Activated naive CD4-positive, alpha-beta T cell treated with anti-CD3 and anti-CD28 coated beads for 36 hours (primary cell): ENCODE data around the gene NEURL4. TPM values are rescaled to one million over a fixed set of nuclear protein-coding genes. Genes with fewer than 3 reads are reported as not detected.

Experiments used
- CTCF ChIA-PET: fragments of 350-600 bp; sonication (Branson Sonifier 250); formaldehyde crosslinking; loops from one replicate; lab custom pipeline; 2021; ENCODE audit warnings: antibody characterized with exemption; lab: Charles Lee
- DNase-seq: peaks from one replicate; pipeline ENCODE4 v3.0.0-alpha.2; 2020
- H3K27ac Mint-ChIP-seq: one replicate; pipeline ENCODE4 v1.8.0; 2021; ENCODE audit warnings: mild to moderate bottlenecking, mixed read lengths
- H3K27me3 Mint-ChIP-seq: one replicate; pipeline ENCODE4 v1.8.0; 2021; ENCODE audit warnings: low read depth, mixed read lengths
- H3K36me3 Mint-ChIP-seq: one replicate; pipeline ENCODE4 v1.8.0; 2021; ENCODE audit warnings: low read depth, mixed read lengths
- H3K4me1 Mint-ChIP-seq: one replicate; pipeline ENCODE4 v1.8.0; 2021; ENCODE audit warnings: low read depth, mixed read lengths
- H3K4me3 Mint-ChIP-seq: one replicate; pipeline ENCODE4 v1.8.0; 2021; ENCODE audit warnings: mild to moderate bottlenecking, moderate library complexity, mixed read lengths
- H3K9me3 Mint-ChIP-seq: one replicate; pipeline ENCODE4 v1.8.0; 2021; ENCODE audit warnings: mixed read lengths
- intact Hi-C: fragments of 100-400 bp; cut with micrococcal nuclease; formaldehyde crosslinking; loops from one replicate; pipeline ENCODE4 v1.15.1; 2023
- total RNA-seq, 2 experiments: library from RNA; stranded (reverse); gene quantifications; one replicate each; pipeline ENCODE4 v1.2.3, GENCODE V29; 2021

NEURL4 gene
- total RNA-seq, 2 experiments from 2014 or later = 21.9 to 22.5 TPM

GRCh38 chr17:7322520-7323194, 6.5 kb downstream of the NEURL4 start:
- H3K4me1 Mint-ChIP-seq = peaks cover 13% of the 10 kb centered on the region
- intact Hi-C loops = no loop called here
- peaks cover 34% of the 10 kb centered on the region for H3K36me3 Mint-ChIP-seq
- no peaks in the 10 kb centered on the region for H3K27me3 Mint-ChIP-seq
- no peak overlapping the region for H3K4me3 Mint-ChIP-seq
- CTCF ChIA-PET = interaction anchor here (0.6 to 1.4 kb wide), 6 partner anchors 23 to 238 kb away, joined by 3 to 4 read pairs (median 3); no protein-coding TSS in a partner anchor
- no peak for DNase-seq
- H3K27ac Mint-ChIP-seq = no peak overlapping the region
- no peaks in the 10 kb centered on the region for H3K9me3 Mint-ChIP-seq

- H3K9me3 Mint-ChIP-seq = no peaks in the 10 kb centered on the region
- intact Hi-C loops = no loop called here
- DNase-seq = no peak
- H3K27me3 Mint-ChIP-seq = no peaks in the 10 kb centered on the region
- H3K4me1 Mint-ChIP-seq = peaks cover 4% of the 10 kb centered on the region
- H3K4me3 Mint-ChIP-seq = no peak overlapping the region
- CTCF ChIA-PET = interaction anchor here (0.9 to 1.4 kb wide), 3 partner anchors 8 to 34 kb away, joined by 3 to 4 read pairs (median 3); no protein-coding TSS in a partner anchor
- H3K27ac Mint-ChIP-seq = no peak overlapping the region
- H3K36me3 Mint-ChIP-seq = peaks cover 32% of the 10 kb centered on the region
Measured at GRCh38 chr17:7321466-7321865, 7.7 kb downstream of the NEURL4 start.

- no peak for DNase-seq
- H3K27ac Mint-ChIP-seq = no peak overlapping the region
- H3K36me3 Mint-ChIP-seq = peaks cover 19% of the 10 kb centered on the region
- H3K9me3 Mint-ChIP-seq = no peaks in the 10 kb centered on the region
- H3K27me3 Mint-ChIP-seq = no peaks in the 10 kb centered on the region
- CTCF ChIA-PET = no interaction called here
- intact Hi-C loops = no loop called here
- peaks cover 18% of the 10 kb centered on the region for H3K4me1 Mint-ChIP-seq
- no peak overlapping the region for H3K4me3 Mint-ChIP-seq
Measured at GRCh38 chr17:7318121-7318860, 10.8 kb downstream of the NEURL4 start.

- no peak for DNase-seq
- H3K9me3 Mint-ChIP-seq = no peaks in the 10 kb centered on the region
- intact Hi-C loops = no loop called here
- H3K4me3 Mint-ChIP-seq = peak overlapping the region; percentile 50
- CTCF ChIA-PET = interaction anchor here (0.6 to 1.3 kb wide), 2 partner anchors 32 to 50 kb away, joined by 3 read pairs; no protein-coding TSS in a partner anchor
- peak overlapping the region; percentile 41 for H3K27ac Mint-ChIP-seq
- H3K36me3 Mint-ChIP-seq = peaks cover 21% of the 10 kb centered on the region
- no peaks in the 10 kb centered on the region for H3K27me3 Mint-ChIP-seq
- H3K4me1 Mint-ChIP-seq = peaks cover 28% of the 10 kb centered on the region
Measured at GRCh38 chr17:7317161-7317803, 11.9 kb downstream of the NEURL4 start.

- no peaks in the 10 kb centered on the region for H3K27me3 Mint-ChIP-seq
- DNase-seq = no peak
- H3K27ac Mint-ChIP-seq = peak overlapping the region; percentile 88
- H3K4me1 Mint-ChIP-seq = peaks cover 41% of the 10 kb centered on the region
- CTCF ChIA-PET = interaction anchor here (1.1 kb wide), 1 partner anchor 9 kb away, joined by 3 read pairs; no protein-coding TSS in a partner anchor
- H3K36me3 Mint-ChIP-seq = peaks cover 28% of the 10 kb centered on the region
- peak overlapping the region; percentile 86 for H3K4me3 Mint-ChIP-seq
- intact Hi-C loops = loop anchor here (1.0 to 2.0 kb wide), 2 partner anchors 8 to 35 kb away; partner anchors contain the start of gene EIF5A
- H3K9me3 Mint-ChIP-seq = no peaks in the 10 kb centered on the region
Measured at GRCh38 chr17:7315570-7316235, 13.4 kb downstream of the NEURL4 start.

GRCh38 chr17:7314719-7315569, 14.2 kb downstream of the NEURL4 start, which contains the start of gene GPS2:
Gene GPS2 (minus strand): TSS chr17:7315360. CDS start chr17:7315052, 308 bp downstream.
- Mint-ChIP-seq H3K27me3 (no peaks in the 10 kb centered on the region), H3K4me1 (peaks cover 49% of the 10 kb centered on the region), H3K36me3 (peaks cover 35% of the 10 kb centered on the region), H3K27ac (peak within 1 kb of the TSS; percentile 88), H3K4me3 (peak within 1 kb of the TSS; percentile 86), H3K9me3 (no peaks in the 10 kb centered on the region)
- intact Hi-C loops = loop anchor here (1.0 to 2.0 kb wide), 2 partner anchors 8 to 36 kb away; partner anchors contain the start of gene EIF5A
- peak; percentile 95 for DNase-seq
- CTCF ChIA-PET = interaction anchor here (1.1 to 2.4 kb wide), 2 partner anchors 9 to 18 kb away, joined by 3 to 9 read pairs; no protein-coding TSS in a partner anchor

- DNase-seq = no peak
- peaks cover 57% of the 10 kb centered on the region for H3K4me1 Mint-ChIP-seq
- H3K4me3 Mint-ChIP-seq = peak overlapping the region; percentile 78
- intact Hi-C loops = loop anchor here (2.0 kb wide), 1 partner anchor 37 kb away; no protein-coding TSS in a partner anchor
- H3K36me3 Mint-ChIP-seq = peaks cover 44% of the 10 kb centered on the region
- H3K27ac Mint-ChIP-seq = peak overlapping the region; percentile 70
- CTCF ChIA-PET = interaction anchor here (1.3 to 2.4 kb wide), 2 partner anchors 15 to 18 kb away, joined by 4 to 9 read pairs; no protein-coding TSS in a partner anchor
- no peaks in the 10 kb centered on the region for H3K27me3 Mint-ChIP-seq
- H3K9me3 Mint-ChIP-seq = no peaks in the 10 kb centered on the region
Measured at GRCh38 chr17:7313890-7314718, 15.0 kb downstream of the NEURL4 start.

GRCh38 chr17:7313088-7313889, 15.8 kb downstream of the NEURL4 start:
- Mint-ChIP-seq H3K27ac (no peak overlapping the region), H3K9me3 (no peaks in the 10 kb centered on the region), H3K4me1 (peaks cover 61% of the 10 kb centered on the region), H3K27me3 (no peaks in the 10 kb centered on the region), H3K36me3 (peaks cover 47% of the 10 kb centered on the region), H3K4me3 (peak overlapping the region; percentile 78)
- no peak for DNase-seq
- intact Hi-C loops = no loop called here
- CTCF ChIA-PET = interaction anchor here (0.6 to 2.4 kb wide), 3 partner anchors 14 to 87 kb away, joined by 4 to 9 read pairs (median 4); no protein-coding TSS in a partner anchor

GRCh38 chr17:7312432-7313087, 16.6 kb downstream of the NEURL4 start:
- CTCF ChIA-PET = interaction anchor here (0.6 to 2.4 kb wide), 2 partner anchors 16 to 88 kb away, joined by 4 to 9 read pairs; no protein-coding TSS in a partner anchor
- intact Hi-C loops = no loop called here
- no peaks in the 10 kb centered on the region for H3K27me3 Mint-ChIP-seq
- peak overlapping the region; percentile 12 for H3K4me3 Mint-ChIP-seq
- H3K4me1 Mint-ChIP-seq = peaks cover 61% of the 10 kb centered on the region
- no peak for DNase-seq
- H3K9me3 Mint-ChIP-seq = no peaks in the 10 kb centered on the region
- peaks cover 47% of the 10 kb centered on the region for H3K36me3 Mint-ChIP-seq
- H3K27ac Mint-ChIP-seq = no peak overlapping the region
